Measurements from ENCODE around the gene DNAJC19.

DNAJC19 gene

DNA sequence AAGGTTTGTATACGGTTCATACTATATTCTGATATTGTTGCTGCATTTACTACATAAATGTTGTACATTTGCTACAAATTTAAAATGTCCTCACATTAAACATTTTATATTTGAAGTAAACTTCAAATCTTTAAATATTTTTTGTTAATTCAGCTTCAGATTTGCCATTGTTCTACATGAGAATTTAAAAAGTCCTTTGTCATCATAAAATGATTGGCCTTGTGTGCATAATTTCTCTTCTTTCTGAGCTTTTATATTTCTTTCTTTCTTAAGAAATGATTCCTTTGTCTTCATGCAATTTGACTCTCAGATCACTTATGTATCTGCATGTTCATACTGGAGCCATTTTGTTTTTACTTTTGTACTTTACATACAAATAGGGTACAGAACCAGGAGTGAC lies 28.0 kb downstream of the DNAJC19 start:
- DNase-seq (ENCODE audit: low read depth in 4 of 4, low spot score in 1 of 4) = no peak

DNA sequence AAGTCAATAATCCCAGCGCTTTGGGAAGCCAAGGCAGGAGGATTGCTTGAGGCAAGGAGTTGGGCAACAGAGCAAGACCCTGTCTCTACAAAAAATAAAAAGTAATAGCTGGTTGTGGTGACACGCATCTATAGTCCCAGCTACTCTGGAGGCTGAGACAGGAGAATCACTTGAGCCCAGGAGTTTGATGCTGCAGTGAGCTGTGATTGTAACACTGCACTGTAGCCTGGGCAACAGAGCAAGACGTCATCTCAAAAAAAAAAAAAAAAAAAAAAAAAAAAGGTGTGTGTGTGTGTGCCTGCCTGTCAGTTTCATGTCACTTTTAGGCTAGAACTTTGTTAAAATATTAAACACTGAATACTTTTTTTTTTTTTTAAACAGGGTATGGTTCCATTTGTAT lies 28.4 kb downstream of the DNAJC19 start:
- DNase-seq (ENCODE audit: low read depth in 4 of 4, low spot score in 1 of 4) = no peak

DNA sequence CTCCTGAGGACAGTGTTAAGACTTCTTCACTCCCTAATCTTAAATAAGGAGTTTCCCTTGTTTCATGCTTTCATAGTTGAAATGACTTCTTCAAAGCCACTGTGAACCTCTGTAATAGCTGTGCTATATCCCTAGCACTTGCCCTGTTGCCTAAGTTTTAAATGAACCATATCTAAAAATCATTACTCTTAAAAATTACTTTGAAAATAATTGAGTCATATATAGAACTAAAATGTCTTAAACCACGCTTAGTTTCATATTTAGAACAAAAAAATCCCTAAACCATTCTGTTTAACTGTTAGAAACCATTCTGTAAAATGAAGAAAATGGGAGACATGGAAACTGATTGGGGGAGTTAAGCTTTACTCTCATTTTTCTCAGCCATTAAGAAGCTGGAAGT lies 29.8 kb downstream of the DNAJC19 start:
- DNase-seq (ENCODE audit: low read depth in 4 of 4, low spot score in 1 of 4) = no peak

DNA sequence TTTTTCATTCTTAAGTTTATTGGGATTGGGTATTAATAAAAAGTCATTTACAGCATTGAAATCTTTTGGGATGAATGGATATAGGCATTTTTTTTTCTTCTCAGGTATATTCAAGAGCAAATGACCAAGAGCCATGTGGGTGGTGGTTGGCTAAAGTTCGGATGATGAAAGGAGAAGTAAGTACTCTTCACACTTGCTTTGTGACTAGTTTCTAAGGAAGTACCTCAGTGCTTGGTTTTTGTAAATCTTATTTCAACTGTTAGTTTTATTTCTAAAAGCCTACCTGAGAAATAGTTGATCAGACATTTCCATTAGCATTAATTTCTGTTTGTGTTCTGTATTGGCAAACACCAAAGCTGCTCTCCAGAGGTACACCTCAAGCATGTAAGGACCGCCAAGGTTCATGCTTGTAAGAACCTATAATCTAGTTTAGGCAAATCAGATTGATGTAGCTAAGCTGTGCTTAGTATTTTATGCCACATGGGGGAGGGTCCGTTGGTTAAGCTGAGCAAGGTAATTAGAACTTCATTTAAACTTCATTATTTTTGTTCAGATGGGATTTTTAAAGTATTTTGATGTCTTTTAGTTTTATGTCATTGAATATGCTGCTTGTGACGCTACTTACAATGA lies 41.7 kb downstream of the DNAJC19 start:
- no peak for DNase-seq (ENCODE audit: low read depth in 4 of 4, low spot score in 1 of 4)

DNA sequence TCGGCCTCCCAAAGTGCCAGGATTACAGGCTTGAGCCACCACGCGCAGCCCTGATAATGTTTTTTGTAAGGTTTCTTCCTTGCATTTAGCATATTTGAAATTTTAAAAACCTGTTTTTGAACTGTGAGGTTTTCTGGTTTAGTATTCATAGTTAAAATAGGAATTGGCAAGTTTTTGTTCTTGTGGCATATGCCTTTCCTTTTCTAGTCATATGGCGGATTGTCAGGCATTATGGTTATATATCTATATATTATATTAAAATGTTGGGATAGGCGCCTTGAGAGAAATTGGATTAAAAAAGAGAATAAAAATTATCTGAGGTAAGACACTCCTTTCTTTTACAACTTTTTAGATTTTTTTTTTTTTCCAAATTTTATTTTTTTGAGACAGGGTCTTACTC lies 48.7 kb downstream of the DNAJC19 start:
- DNase-seq (ENCODE audit: low read depth in 4 of 4, low spot score in 1 of 4) = no peak

DNA sequence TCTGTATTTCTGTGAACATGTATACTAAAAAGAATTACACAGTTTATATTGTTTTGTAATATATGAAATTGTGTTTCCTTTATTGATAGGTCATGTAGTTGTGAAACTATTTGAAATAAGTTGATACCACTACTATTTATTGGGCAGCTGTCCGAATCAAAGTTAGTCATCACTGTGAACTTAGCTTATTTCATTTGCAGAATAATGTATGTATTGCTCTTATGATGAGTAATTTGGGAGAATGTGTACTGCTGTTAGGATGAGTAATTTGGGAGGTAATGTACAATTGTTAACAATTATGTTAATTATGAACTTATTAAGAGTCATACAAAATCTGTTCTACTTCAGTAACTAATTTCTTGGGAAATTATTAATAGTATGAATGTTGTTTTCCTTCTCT lies 54.9 kb downstream of the DNAJC19 start:
- DNase-seq (ENCODE audit: low read depth in 4 of 4, low spot score in 1 of 4) = no peak
